Parathyroid adenoma (tissue), 2 donors: Measurements from ENCODE around the gene SLC4A2.

Source experiments
- H2AFZ ChIP-seq: fragments of 300-600 bp; sonication (generic); one replicate; pipeline ENCODE4 v1.7.0; 2017; ENCODE audit warnings: antibody characterized with exemption, mild to moderate bottlenecking
- H3K27ac ChIP-seq: fragments of 300-600 bp; sonication (generic); one replicate; pipeline ENCODE4 v1.7.0; 2017
- H3K27me3 ChIP-seq: fragments of 300-600 bp; sonication (generic); one replicate; pipeline ENCODE4 v1.7.0; 2017; ENCODE audit warnings: low read length; ENCODE audit not compliant: control insufficient read depth, insufficient read depth
- H3K36me3 ChIP-seq: fragments of 300-600 bp; sonication (generic); one replicate; pipeline ENCODE4 v1.7.0; 2017; ENCODE audit warnings: low read length; ENCODE audit not compliant: control insufficient read depth, insufficient read depth
- H3K4me1 ChIP-seq: fragments of 300-600 bp; sonication (generic); one replicate; pipeline ENCODE4 v1.7.0; 2017; ENCODE audit warnings: control low read depth
- H3K4me2 ChIP-seq: fragments of 300-600 bp; sonication (generic); one replicate; pipeline ENCODE4 v1.7.0; 2017; ENCODE audit warnings: low read length
- H3K4me3 ChIP-seq: fragments of 300-600 bp; sonication (generic); one replicate; pipeline ENCODE4 v1.7.0; 2017; ENCODE audit warnings: low read depth, low read length
- H3K79me2 ChIP-seq: fragments of 300-600 bp; sonication (generic); one replicate; pipeline ENCODE4 v1.7.0; 2017; ENCODE audit warnings: control low read depth
- H3K9ac ChIP-seq: fragments of 300-600 bp; sonication (generic); one replicate; pipeline ENCODE4 v1.7.0; 2017; ENCODE audit warnings: mild to moderate bottlenecking
- H3K9me3 ChIP-seq: fragments of 300-600 bp; sonication (generic); one replicate; pipeline ENCODE4 v1.7.0; 2017; ENCODE audit warnings: low read length; ENCODE audit not compliant: control insufficient read depth
- TF ChIP-seq, protein P1 (sequence below): fragments of 300-600 bp; sonication (generic); IDR thresholded peaks from one replicate; pipeline ENCODE4 v1.7.0; 2017; ENCODE audit warnings: antibody characterized with exemption, mild to moderate bottlenecking
- donor health status: primary hyperparathyroidism.

The SLC4A2 gene

DNA sequence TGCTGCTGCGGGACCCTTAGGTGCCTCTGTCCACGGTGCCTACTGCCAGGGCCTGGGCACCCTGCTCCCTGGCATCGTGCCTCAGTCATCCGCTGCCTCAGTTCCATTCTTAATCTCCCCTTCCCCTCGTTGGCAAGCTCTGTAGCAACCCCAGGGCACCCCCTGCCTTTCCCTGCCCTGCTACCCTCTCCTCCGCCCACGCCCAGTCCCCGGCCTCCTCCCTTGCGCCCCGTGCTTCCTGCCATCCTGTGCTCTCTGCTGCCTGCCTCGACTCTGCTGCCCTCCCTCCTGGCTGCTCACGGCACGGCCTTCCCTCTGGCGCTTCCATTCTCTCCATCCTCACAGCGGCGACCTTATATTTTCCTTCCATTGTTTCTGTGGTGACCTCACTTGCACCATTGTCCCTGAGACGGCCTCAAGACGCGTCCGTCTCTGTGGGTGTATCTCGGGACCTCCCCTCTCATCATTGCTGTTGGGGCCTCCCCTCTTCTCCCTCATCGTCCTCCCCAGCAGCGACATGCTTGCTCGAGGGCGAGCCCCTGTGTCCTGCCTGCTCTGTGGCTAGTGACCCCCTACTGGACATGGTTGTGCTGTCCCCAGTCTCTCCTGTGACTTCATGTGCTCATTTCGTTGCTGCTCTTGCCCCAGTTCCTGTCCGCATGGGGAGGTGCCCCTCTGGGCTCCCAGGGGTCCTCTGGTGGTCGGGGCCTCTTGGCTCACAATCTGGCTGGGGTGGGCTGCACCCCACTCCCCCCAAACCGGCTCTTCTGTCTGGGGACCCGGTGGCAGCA lies 62.2 kb downstream of the SLC4A2 start:
- no peaks in the 10 kb centered on the region for H3K27me3 ChIP-seq
- no peaks in the 10 kb centered on the region for H3K9me3 ChIP-seq
- H3K27ac ChIP-seq = no peak overlapping the region
- no peak overlapping the region for H3K4me3 ChIP-seq
- H3K9ac ChIP-seq = no peak overlapping the region
- no peak overlapping the region for H2AFZ ChIP-seq
- no peaks in the 10 kb centered on the region for H3K4me1 ChIP-seq
- H3K36me3 ChIP-seq = no peaks in the 10 kb centered on the region
- H3K79me2 ChIP-seq = peaks cover 19% of the 10 kb centered on the region
- TF ChIP-seq, protein P1, sequence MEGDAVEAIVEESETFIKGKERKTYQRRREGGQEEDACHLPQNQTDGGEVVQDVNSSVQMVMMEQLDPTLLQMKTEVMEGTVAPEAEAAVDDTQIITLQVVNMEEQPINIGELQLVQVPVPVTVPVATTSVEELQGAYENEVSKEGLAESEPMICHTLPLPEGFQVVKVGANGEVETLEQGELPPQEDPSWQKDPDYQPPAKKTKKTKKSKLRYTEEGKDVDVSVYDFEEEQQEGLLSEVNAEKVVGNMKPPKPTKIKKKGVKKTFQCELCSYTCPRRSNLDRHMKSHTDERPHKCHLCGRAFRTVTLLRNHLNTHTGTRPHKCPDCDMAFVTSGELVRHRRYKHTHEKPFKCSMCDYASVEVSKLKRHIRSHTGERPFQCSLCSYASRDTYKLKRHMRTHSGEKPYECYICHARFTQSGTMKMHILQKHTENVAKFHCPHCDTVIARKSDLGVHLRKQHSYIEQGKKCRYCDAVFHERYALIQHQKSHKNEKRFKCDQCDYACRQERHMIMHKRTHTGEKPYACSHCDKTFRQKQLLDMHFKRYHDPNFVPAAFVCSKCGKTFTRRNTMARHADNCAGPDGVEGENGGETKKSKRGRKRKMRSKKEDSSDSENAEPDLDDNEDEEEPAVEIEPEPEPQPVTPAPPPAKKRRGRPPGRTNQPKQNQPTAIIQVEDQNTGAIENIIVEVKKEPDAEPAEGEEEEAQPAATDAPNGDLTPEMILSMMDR = no peak
- H3K4me2 ChIP-seq = no peak overlapping the region

- no peaks in the 10 kb centered on the region for H3K9me3 ChIP-seq
- H3K9ac ChIP-seq = no peak overlapping the region
- no peak overlapping the region for H3K4me2 ChIP-seq
- TF ChIP-seq, protein P1 = no peak
- H3K4me3 ChIP-seq = no peak overlapping the region
- no peaks in the 10 kb centered on the region for H3K36me3 ChIP-seq
- no peak overlapping the region for H3K27ac ChIP-seq
- H3K27me3 ChIP-seq = no peaks in the 10 kb centered on the region
- no peaks in the 10 kb centered on the region for H3K4me1 ChIP-seq
- H3K79me2 ChIP-seq = peaks cover 17% of the 10 kb centered on the region
- no peak overlapping the region for H2AFZ ChIP-seq
These were observed 62.9 kb downstream of the SLC4A2 start for GRCh38 chr7:151122276-151122675.

GRCh38 chr7:151122796-151123157 lies 63.4 kb downstream of the SLC4A2 start:
- H2AFZ ChIP-seq = no peak overlapping the region
- H3K4me3 ChIP-seq = no peak overlapping the region
- H3K36me3 ChIP-seq = no peaks in the 10 kb centered on the region
- peaks cover 17% of the 10 kb centered on the region for H3K79me2 ChIP-seq
- H3K27me3 ChIP-seq = no peaks in the 10 kb centered on the region
- H3K27ac ChIP-seq = no peak overlapping the region
- no peaks in the 10 kb centered on the region for H3K9me3 ChIP-seq
- TF ChIP-seq, protein P1 = no peak
- H3K4me2 ChIP-seq = no peak overlapping the region
- H3K4me1 ChIP-seq = no peaks in the 10 kb centered on the region
- no peak overlapping the region for H3K9ac ChIP-seq

GRCh38 chr7:151123158-151123821 lies 63.9 kb downstream of the SLC4A2 start:
- H3K4me3 ChIP-seq = no peak overlapping the region
- TF ChIP-seq, protein P1 = no peak
- H3K79me2 ChIP-seq = peaks cover 17% of the 10 kb centered on the region
- no peaks in the 10 kb centered on the region for H3K27me3 ChIP-seq
- no peak overlapping the region for H2AFZ ChIP-seq
- no peaks in the 10 kb centered on the region for H3K4me1 ChIP-seq
- no peaks in the 10 kb centered on the region for H3K9me3 ChIP-seq
- H3K36me3 ChIP-seq = no peaks in the 10 kb centered on the region
- no peak overlapping the region for H3K27ac ChIP-seq
- no peak overlapping the region for H3K4me2 ChIP-seq
- no peak overlapping the region for H3K9ac ChIP-seq
